Right cardiac atrium (tissue), 5 donors: Measurements from ENCODE around the gene PGAP2. TPM values are rescaled to one million over a fixed set of nuclear protein-coding genes. Genes with fewer than 3 reads are reported as not detected.
"Not testable (repeated sequence)": the region's sequence is repeated elsewhere in the genome, so short reads cannot be mapped to it uniquely, and the experiment has no call there.

Source experiments
- ATAC-seq, 2 donors: fragments of 200-7000 bp; cut with Tn5 transposase; one replicate each; pipeline versions ENCODE4 v1.8.0 to v1.9.1; 2020; ENCODE audit warnings: moderate library complexity in 2 of 2, mild to moderate bottlenecking in 1 of 2
- DNase-seq, 3 donors: peaks; one replicate each; pipeline ENCODE4 v3.0.0-alpha.2; 2020
- H3K27ac ChIP-seq: one replicate; pipeline ENCODE4 v1.5.1; 2013; ENCODE audit warnings: mild to moderate bottlenecking, low read length, control low read depth, moderate library complexity
- H3K27me3 ChIP-seq: one replicate; pipeline ENCODE4 v1.6.1; 2013; ENCODE audit not compliant: control insufficient read depth, insufficient read depth
- H3K4me1 ChIP-seq: one replicate; pipeline ENCODE4 v1.6.1; 2013; ENCODE audit warnings: low read length; ENCODE audit not compliant: control insufficient read depth, insufficient read depth
- H3K4me3 ChIP-seq: one replicate; pipeline ENCODE4 v1.5.1; 2013; ENCODE audit warnings: low read length, control low read depth
- H3K9me3 ChIP-seq: one replicate; pipeline ENCODE4 v1.6.1; 2013; ENCODE audit warnings: low read length; ENCODE audit not compliant: control insufficient read depth
- WGBS: extraction: QIAGEN DNeasy Blood & Tissue Kit; methylation state at CpG from one replicate; pipeline ENCODE4 v1.1.7; 2013; 5-methylcytosine and 5-hydroxymethylcytosine counted together
- intact Hi-C, 4 donors: fragments of 100-400 bp; cut with DNase I; formaldehyde crosslinking; loops; one replicate each; pipeline versions ENCODE4 v1.11.0 to v1.14.0; 2022 to 2023
- polyA plus RNA-seq: library from polyadenylated mRNA; stranded (reverse); fragments of 200-250 nt; gene quantifications from one replicate; pipeline ENCODE4 v1.2.3, GENCODE V29; 2013
- total RNA-seq, 4 donors: library from RNA; stranded (reverse); fragmentation: NEBNext Ultra II Directional; extraction: Animal tissue kit (Norgen Biotek cat#: 25700); gene quantifications; one replicate each; pipeline ENCODE4 v1.2.1, GENCODE V29; 2021
- donor health status: healthy with polysubstance abuse.
- donor health status: DM: no; HTN: yes; CAD: no.
- donor health status: DM: no; HTN: no; CAD: no.
- donor health status: DM: no; HTN: yes; CAD: no; lungs with severe emphysema.
- donor health status: DM: yes; HTN: yes; CAD: no.

The PGAP2 gene
- total and polyA plus RNA-seq, 5 donors: 12.4 to 19.5 (median 13.9) TPM

- ATAC-seq (peak; percentile 52 to 58), DNase-seq (no peak)
- 44% methylated on average over 5 of the region's 5 CpGs for WGBS
- H3K27me3 ChIP-seq: no peaks in the 10 kb centered on the region
- intact Hi-C loops: no loop called here
- peak overlapping the region; percentile 13 for H3K27ac ChIP-seq
- peaks cover 3% of the 10 kb centered on the region for H3K4me1 ChIP-seq
- no peaks in the 10 kb centered on the region for H3K9me3 ChIP-seq
- peak overlapping the region; percentile 82 for H3K4me3 ChIP-seq
These were observed 682 bp downstream of the PGAP2 start for GRCh38 chr11:3808861-3809623.

- no peak for DNase-seq
- WGBS: 94% methylated on average over 1 of the region's 1 CpG
These were observed 1.2 kb downstream of the PGAP2 start for GRCh38 chr11:3809624-3809928.

GRCh38 chr11:3810446-3810845, 2.1 kb downstream of the PGAP2 start:
- intact Hi-C loops: no loop called here
- ATAC-seq (no peak), DNase-seq (no peak)
- 86% methylated on average over 3 of the region's 3 CpGs for WGBS
- no peaks in the 10 kb centered on the region for H3K27me3 ChIP-seq
- H3K4me3 ChIP-seq: no peak overlapping the region
- no peaks in the 10 kb centered on the region for H3K9me3 ChIP-seq
- H3K4me1 ChIP-seq: peaks cover 3% of the 10 kb centered on the region
- peak overlapping the region; percentile 32 for H3K27ac ChIP-seq

More at GRCh38 chr11:3809624-3809928, 1.2 kb downstream of the PGAP2 start:
- Histone ChIP-seq H3K27ac (no peak overlapping the region), H3K27me3 (no peaks in the 10 kb centered on the region), H3K4me3 (no peak overlapping the region), H3K9me3 (no peaks in the 10 kb centered on the region), H3K4me1 (peaks cover 3% of the 10 kb centered on the region)
- intact Hi-C loops: no loop called here
- ATAC-seq: no peak

GRCh38 chr11:3810951-3811350, 2.6 kb downstream of the PGAP2 start:
- DNase-seq (no peak), ATAC-seq (peak; percentile 15 to 45)
- Histone ChIP-seq H3K4me3 (no peak overlapping the region), H3K4me1 (peaks cover 3% of the 10 kb centered on the region), H3K9me3 (no peaks in the 10 kb centered on the region), H3K27ac (peak overlapping the region; percentile 32), H3K27me3 (no peaks in the 10 kb centered on the region)
- 88% methylated on average over 4 of the region's 4 CpGs for WGBS
- intact Hi-C loops: no loop called here

GRCh38 chr11:3814832-3815231, 6.5 kb downstream of the PGAP2 start:
- intact Hi-C loops, H3K27ac ChIP-seq, DNase-seq, ATAC-seq, H3K27me3 ChIP-seq, H3K9me3 ChIP-seq, H3K4me3 ChIP-seq, H3K4me1 ChIP-seq: not testable (repeated sequence)
- WGBS: 98% methylated on average over 5 of the region's 5 CpGs

- intact Hi-C loops: no loop called here
- H3K4me1 ChIP-seq: peaks cover 2% of the 10 kb centered on the region
- no peak overlapping the region for H3K4me3 ChIP-seq
- no peak overlapping the region for H3K27ac ChIP-seq
- ATAC-seq (peak; percentile 26 to 53), DNase-seq (no peak)
- WGBS: 78% methylated on average over 4 of the region's 4 CpGs
- H3K27me3 ChIP-seq: no peaks in the 10 kb centered on the region
- no peaks in the 10 kb centered on the region for H3K9me3 ChIP-seq
These were observed 7.5 kb downstream of the PGAP2 start for GRCh38 chr11:3815845-3816244.

GRCh38 chr11:3816673-3817072, 8.3 kb downstream of the PGAP2 start:
- no peak overlapping the region for H3K27ac ChIP-seq
- intact Hi-C loops: no loop called here
- no peaks in the 10 kb centered on the region for H3K27me3 ChIP-seq
- ATAC-seq: no peak
- DNase-seq: no peak
- no peaks in the 10 kb centered on the region for H3K9me3 ChIP-seq
- H3K4me1 ChIP-seq: peaks cover 2% of the 10 kb centered on the region
- WGBS: 91% methylated on average over 2 of the region's 2 CpGs
- H3K4me3 ChIP-seq: no peak overlapping the region

- Histone ChIP-seq H3K4me3 (no peak overlapping the region), H3K9me3 (no peaks in the 10 kb centered on the region), H3K4me1 (peaks cover 2% of the 10 kb centered on the region), H3K27me3 (no peaks in the 10 kb centered on the region), H3K27ac (no peak overlapping the region)
- 87% methylated on average over 10 of the region's 10 CpGs for WGBS
- intact Hi-C loops: no loop called here
- DNase-seq: no peak
- ATAC-seq: no peak
These were observed 8.9 kb downstream of the PGAP2 start for GRCh38 chr11:3817181-3817800.

- intact Hi-C loops: no loop called here
- Histone ChIP-seq H3K27me3 (no peaks in the 10 kb centered on the region), H3K4me3 (no peak overlapping the region), H3K9me3 (no peaks in the 10 kb centered on the region), H3K4me1 (peaks cover 2% of the 10 kb centered on the region), H3K27ac (no peak overlapping the region)
- 95% methylated on average over 2 of the region's 2 CpGs for WGBS
- DNase-seq: no peak
- ATAC-seq: no peak
These were observed 12.6 kb downstream of the PGAP2 start for GRCh38 chr11:3820971-3821370.

- H3K4me1 ChIP-seq: no peaks in the 10 kb centered on the region
- H3K27ac ChIP-seq: no peak overlapping the region
- no peak for ATAC-seq
- 95% methylated on average over 7 of the region's 7 CpGs for WGBS
- no peak for DNase-seq
- H3K9me3 ChIP-seq: no peaks in the 10 kb centered on the region
- no peaks in the 10 kb centered on the region for H3K27me3 ChIP-seq
- H3K4me3 ChIP-seq: no peak overlapping the region
- intact Hi-C loops: no loop called here
These were observed 14.0 kb downstream of the PGAP2 start for GRCh38 chr11:3822312-3822711.

GRCh38 chr11:3823303-3823702, 14.9 kb downstream of the PGAP2 start:
- intact Hi-C loops: no loop called here
- Histone ChIP-seq H3K27ac (no peak overlapping the region), H3K9me3 (no peaks in the 10 kb centered on the region), H3K4me1 (no peaks in the 10 kb centered on the region), H3K4me3 (no peak overlapping the region), H3K27me3 (no peaks in the 10 kb centered on the region)
- ATAC-seq (peak in 1 of 2 donors; percentile 9), DNase-seq (no peak)
- WGBS: 92% methylated on average over 3 of the region's 3 CpGs
